ENCODE data around the gene MADCAM1. TPM values are rescaled to one million over a fixed set of nuclear protein-coding genes. Genes with fewer than 3 reads are reported as not detected.

The MADCAM1 gene
- total and polyA plus RNA-seq, 10 of the 15 experiments (the other 5 are each of a cell fraction or from before 2014, with no cell fraction given) = 0.06 to 0.32 (median 0.31) TPM; not detected in 5

- TF ChIP-seq ZBTB11 (CRISPR knock-in tag; IDR thresholded peaks at IDR 0.05) (no peak), SPI1 (IDR thresholded peaks at IDR 0.05; ENCODE audit: borderline replicate concordance, insufficient read depth, low read depth, low read length) (no peak), NR2C1 (IDR thresholded peaks at IDR 0.05) (no peak), HDAC2 (IDR thresholded peaks at IDR 0.05) (no peak), PML (IDR thresholded peaks at IDR 0.05; ENCODE audit: low read length) (no peak), RBBP5 (conservative IDR thresholded peaks at IDR 0.05) (no peak), GATAD2B (conservative IDR thresholded peaks at IDR 0.05; ENCODE audit: low read depth) (0 out of 2 replicates have a peak, but pooled peaks have one; percentile 21), CHD1 (IDR thresholded peaks at IDR 0.05; ENCODE audit: low read depth, low read length) (no peak), RFX5 (IDR thresholded peaks at IDR 0.05; ENCODE audit: low read depth, low read length) (no peak), NKRF (conservative IDR thresholded peaks at IDR 0.05) (no peak), CBX5 (IDR thresholded peaks at IDR 0.05; ENCODE audit: low read depth) (no peak), EED (IDR thresholded peaks at IDR 0.05; ENCODE audit: low read depth) (no peak), ZNF24 (IDR thresholded peaks at IDR 0.05) (no peak), MEF2B (IDR thresholded peaks at IDR 0.05; ENCODE audit: partially characterized antibody, poor library complexity, severe bottlenecking) (no peak), ZBED1 (IDR thresholded peaks at IDR 0.05; ENCODE audit: borderline replicate concordance) (no peak), ZNF207 (IDR thresholded peaks at IDR 0.05; ENCODE audit: borderline replicate concordance) (peak; percentile 60; the same call in 1 of the 2 replicates), TCF12 (IDR thresholded peaks at IDR 0.05; ENCODE audit: low read depth, low read length) (peak; percentile 53; the same call in 1 of the 2 replicates), JUNB (IDR thresholded peaks at IDR 0.05) (no peak), KDM1A (IDR thresholded peaks at IDR 0.05; ENCODE audit: borderline replicate concordance) (no peak), SUPT20H (IDR thresholded peaks at IDR 0.05; ENCODE audit: borderline replicate concordance, control insufficient read depth, low read depth, low read length) (no peak), BCLAF1 (IDR thresholded peaks at IDR 0.05) (no peak), CHD4 (IDR thresholded peaks at IDR 0.05) (no peak), ZSCAN29 (IDR thresholded peaks at IDR 0.05) (no peak), POLR2A (IDR thresholded peaks at IDR 0.05; ENCODE audit: low read depth, low read length) (peak; percentile 32; the same call in 1 of the 2 replicates), FOXM1 (IDR thresholded peaks at IDR 0.05; ENCODE audit: low read depth, low read length) (no peak), BACH1 (IDR thresholded peaks at IDR 0.05; ENCODE audit: borderline replicate concordance) (peak; percentile 41; the same call in 1 of the 2 replicates), CEBPB (IDR thresholded peaks at IDR 0.05; ENCODE audit: borderline replicate concordance in 1 of 2, low read depth in 2 of 2, low read length in 2 of 2) (no peak)
These were observed 14.4 kb downstream of the MADCAM1 start (continued) for GRCh38 chr19:510606-511100.
